Thyroid gland (tissue), 4 donors: Measurements from ENCODE around the gene GEMIN5.

Experiments
- CTCF ChIP-seq, 6 experiments: fragments of 200-600 bp in 3 of 6; fragments of 450-650 bp in 3 of 6; sonication (generic) in 3 of 6; IDR thresholded peaks; one replicate each; pipeline ENCODE4 v1.5.1; 2016 to 2019; ENCODE audit warnings: antibody characterized with exemption in 6 of 6, mild to moderate bottlenecking in 2 of 6, inconsistent platforms in 1 of 6, moderate library complexity in 1 of 6
- POLR2A ChIP-seq, 2 donors: fragments of 450-650 bp; IDR thresholded peaks; one replicate each; pipeline ENCODE4 v1.6.1; 2017; ENCODE audit warnings: antibody characterized with exemption in 2 of 2, mild to moderate bottlenecking in 2 of 2, moderate library complexity in 1 of 2

- TF ChIP-seq CTCF (IDR thresholded peaks at IDR 0.05) (no peak), POLR2A (IDR thresholded peaks at IDR 0.05) (no peak)
Observed at GRCh38 chr5:154948313-154948712, 10.3 kb upstream of the GEMIN5 start.
